NCI-H128 (cell line): Measurements from ENCODE around the gene FAAP100.
"Not testable (repeated sequence)": the region's sequence is repeated elsewhere in the genome, so short reads cannot be mapped to it uniquely, and the experiment has no call there.

Source experiments
- DNase-seq: peaks from one replicate; lab custom pipeline; 2025; ENCODE audit not compliant: unreplicated experiment; lab: John Stamatoyannopoulos, UW

The FAAP100 gene

GRCh38 chr17:81538651-81539570 lies 13.2 kb downstream of the FAAP100 start:
- no peak for DNase-seq

DNA sequence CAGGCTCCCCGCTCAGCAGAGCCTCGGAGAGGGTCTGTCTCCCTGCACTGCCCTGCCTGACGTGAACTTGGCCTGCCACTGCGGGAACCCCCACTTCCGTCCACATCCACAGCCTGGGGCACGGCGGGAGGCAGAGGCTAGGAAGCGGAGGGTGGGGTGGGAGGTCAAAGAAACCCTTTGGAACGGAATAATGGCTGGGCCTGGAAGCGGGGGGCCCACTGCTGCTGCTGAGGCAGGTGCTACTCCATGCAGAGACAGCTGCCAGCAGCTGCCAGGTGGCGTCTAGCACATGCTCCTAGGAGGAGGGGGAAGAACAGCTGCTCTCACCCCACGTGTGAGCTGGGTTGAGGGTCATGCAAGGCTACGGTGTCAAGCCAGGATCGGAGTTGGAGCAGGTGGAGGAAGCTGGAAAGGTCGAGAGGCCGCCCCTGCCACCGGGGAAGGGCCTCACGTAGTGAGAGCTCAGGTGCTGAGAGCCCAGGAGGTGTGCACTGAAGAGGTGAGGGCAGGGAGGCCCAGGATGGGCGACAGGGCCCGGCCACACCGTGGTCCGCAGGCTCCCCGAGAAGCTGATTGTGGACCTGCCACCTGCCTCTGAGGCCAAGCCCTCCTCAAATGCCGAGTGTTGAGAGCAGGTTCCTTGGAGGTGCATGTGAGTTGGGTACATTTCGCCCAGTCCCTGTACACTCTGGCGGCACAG lies 14.1 kb downstream of the FAAP100 start:
- peak; percentile 61 for DNase-seq

DNA sequence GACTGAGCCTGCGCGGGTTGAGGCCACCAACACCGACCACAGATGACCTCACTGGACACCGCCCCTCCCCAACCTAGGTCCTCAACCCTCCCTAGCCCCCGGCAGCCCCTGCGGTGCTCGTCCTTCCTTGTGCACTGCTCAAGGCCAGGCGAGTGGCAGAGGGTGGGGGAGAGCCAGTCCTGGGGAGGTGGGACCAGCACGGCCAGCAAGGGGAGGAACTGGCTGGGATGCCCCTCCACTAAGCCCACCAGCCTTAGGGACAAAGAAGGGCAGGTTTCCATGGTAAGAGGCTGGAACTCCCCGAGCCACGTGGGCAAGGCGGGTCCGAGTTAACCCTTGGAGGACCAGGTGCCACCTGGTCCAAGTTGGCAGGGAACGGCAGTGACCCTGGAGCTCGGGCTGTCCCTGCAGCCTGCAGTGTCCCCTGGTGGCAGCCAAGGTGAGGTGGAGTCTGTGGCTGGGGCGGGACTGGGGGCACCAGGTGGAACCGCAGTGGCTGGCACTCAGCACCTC lies 14.8 kb downstream of the FAAP100 start:
- DNase-seq = peak; percentile 51

DNA sequence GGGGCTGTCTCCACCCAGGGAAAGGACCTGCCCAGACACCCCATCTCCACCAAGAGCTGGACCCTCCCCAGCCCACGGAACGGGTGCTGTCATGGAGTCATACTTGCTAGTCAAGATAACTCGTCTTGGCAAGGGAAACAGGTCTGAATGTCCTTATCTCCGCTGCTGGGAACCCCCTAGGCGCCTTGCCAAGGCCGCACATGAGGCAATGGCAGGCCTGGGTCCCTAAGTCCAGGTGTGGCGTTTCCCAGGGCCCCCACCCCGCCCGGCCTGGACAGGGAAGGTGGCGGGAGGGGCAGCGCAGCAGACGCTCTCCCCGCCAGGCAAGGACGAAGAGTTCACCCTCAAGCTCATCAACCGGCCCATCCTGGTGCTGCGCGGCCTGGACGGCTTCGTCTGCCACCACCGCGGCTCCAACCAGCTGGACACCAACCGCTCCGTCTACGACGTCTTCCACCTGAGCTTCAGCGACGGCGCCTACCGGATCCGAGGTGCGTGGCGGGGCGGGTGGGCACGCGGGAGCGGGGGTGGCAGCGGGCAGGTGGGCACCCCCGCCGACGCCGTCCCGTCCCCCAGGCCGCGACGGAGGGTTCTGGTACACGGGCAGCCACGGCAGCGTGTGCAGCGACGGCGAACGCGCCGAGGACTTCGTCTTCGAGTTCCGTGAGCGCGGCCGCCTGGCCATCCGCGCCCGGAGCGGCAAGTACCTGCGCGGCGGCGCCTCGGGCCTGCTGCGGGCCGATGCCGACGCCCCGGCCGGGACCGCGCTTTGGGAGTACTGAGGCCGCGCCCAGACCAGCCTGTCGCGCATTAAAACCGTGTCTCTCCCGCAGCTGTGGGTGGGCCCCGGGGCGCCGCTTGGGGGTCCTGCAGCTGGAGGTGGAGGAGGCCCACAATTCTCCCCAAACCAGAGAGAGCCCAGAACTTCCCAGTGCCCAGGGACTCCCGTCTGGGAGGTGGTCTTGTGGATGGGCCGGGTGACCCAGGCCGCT lies 15.6 kb downstream of the FAAP100 start:
- DNase-seq = no peak

- DNase-seq = no peak
Observed at GRCh38 chr17:81535480-81536298, 16.5 kb downstream of the FAAP100 start.

DNA sequence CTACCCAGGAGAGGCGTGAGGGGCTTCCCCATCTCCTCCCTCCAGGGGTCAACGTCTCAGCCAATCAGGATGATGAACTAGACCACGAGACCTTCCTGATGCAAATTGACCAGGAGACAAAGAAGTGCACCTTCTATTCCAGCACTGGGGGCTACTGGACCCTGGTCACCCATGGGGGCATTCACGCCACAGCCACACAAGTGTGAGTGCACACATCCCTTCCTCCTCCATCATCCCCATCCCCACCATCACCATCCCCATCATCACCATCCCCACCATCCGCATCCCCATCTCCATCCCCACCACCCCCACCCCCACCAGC lies 17.2 kb downstream of the FAAP100 start:
- DNase-seq = no peak

DNA sequence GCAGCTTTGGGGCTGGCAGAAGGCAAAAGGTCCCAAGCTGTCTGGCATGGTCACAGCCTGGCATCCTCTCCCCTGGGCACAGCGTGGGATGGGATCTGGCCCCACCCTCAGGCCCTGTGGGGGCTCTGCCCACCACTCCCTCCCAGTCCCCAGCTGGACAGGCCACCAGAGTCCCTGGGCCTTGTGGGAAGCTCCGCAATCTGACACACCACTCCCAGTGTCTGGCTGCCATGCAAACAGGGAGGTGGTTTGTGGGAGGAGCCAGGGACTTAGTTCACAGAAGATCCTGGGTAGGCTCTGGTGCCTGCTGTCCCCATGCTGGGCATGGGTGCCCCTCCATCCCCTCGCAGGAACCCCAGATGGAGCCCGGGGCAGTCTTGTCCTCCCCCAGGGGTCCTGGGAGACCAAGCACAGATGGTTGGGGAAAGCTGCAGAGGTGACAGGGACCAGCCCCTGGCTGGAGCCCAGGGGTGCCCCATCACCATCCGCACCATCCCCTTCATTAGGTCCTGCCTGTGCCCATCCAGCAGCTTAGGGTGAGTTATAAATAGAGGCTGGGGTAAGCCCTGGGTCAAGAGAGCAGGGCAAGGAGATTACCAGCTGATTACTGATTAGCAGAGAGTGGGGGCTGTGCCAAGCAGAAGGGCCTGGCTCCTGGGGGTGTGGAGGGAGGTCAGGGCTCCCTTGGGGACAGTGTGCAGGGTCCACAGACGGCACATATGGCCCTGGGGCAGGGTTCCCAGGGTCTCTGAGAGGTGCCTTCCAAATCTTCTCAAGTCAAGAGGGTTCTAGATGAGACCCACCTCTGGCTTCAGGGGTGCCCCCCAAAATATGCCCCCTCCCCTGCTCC lies 17.8 kb downstream of the FAAP100 start:
- DNase-seq = no peak

DNA sequence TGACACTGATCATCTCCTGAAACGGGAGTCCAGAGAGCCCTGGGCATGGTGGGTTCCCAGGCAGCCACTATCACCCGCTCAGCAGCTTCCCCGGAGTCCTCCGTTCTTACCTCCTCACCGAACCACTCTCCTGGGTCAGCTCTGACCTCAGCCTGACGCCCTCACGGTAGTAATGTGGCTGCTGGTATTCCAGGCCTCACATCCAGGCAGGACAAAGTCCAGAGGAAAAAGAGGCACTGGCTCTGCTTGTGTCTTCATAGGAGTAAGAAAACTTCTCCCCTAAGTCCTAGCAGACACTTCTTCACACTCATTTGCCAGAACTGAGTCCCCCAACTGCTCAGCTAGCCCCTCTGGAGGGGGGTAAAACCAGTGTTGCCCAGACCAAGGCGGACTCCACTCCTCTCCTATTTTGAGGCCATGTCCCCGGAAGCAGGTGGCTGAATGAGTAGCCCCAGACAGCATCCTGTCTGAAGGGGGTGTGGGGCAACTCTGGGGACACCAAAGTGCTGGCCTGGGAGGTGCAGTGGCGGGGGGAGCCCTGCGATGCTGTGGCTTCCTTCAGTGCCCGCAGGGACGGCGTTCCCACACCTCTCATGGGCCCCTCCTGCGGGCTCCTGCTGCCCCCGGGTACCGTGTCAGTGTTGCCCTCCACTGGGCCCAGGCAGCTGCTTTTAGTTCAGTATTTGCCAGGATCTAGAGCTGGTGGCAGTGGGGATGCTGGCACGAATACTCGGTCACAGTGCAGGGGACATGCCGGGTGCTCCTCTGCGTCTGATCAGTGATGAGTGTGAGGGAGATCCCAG lies 18.6 kb downstream of the FAAP100 start:
- no peak for DNase-seq

GRCh38 chr17:81532490-81533287 lies 19.5 kb downstream of the FAAP100 start:
- no peak for DNase-seq

DNA sequence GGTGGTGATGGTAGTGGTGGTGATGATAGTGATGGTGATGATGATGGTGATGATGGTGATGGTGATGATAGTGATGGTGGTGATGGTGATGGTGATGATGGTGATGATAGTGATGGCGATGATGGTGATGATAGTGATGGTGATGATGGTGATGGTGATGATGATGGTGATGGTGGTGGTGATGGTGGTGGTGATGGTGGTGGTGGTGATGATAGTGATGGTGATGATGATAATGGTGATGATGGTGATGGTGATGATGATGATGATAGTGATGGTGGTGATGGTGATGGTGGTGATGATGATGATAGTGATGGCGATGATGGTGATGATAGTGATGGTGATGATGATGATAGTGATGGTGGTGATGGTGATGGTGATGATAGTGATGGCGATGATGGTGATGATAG lies 20.2 kb downstream of the FAAP100 start:
- DNase-seq = not testable (repeated sequence)

DNA sequence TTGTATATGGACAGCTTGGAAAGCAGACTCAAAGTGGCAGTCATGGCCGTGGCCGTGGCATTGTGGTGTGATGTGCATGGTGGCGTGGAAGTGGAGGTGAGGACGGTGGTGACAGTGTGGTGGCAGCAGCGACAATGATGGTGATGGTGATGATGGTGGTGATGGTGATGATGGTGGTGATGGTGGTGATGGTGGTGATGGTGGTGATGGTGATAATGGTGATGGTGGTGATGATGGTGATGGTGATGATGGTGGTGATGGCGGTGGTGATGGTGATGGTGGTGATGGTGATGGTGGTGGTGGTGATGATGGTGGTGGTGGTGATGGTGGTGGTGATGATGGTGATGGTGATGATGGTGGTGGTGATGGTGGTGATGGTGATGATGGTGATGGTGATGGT lies 21.1 kb downstream of the FAAP100 start:
- not testable (repeated sequence) for DNase-seq

- DNase-seq = no peak
Observed at GRCh38 chr17:81529437-81529803, 22.7 kb downstream of the FAAP100 start.

DNA sequence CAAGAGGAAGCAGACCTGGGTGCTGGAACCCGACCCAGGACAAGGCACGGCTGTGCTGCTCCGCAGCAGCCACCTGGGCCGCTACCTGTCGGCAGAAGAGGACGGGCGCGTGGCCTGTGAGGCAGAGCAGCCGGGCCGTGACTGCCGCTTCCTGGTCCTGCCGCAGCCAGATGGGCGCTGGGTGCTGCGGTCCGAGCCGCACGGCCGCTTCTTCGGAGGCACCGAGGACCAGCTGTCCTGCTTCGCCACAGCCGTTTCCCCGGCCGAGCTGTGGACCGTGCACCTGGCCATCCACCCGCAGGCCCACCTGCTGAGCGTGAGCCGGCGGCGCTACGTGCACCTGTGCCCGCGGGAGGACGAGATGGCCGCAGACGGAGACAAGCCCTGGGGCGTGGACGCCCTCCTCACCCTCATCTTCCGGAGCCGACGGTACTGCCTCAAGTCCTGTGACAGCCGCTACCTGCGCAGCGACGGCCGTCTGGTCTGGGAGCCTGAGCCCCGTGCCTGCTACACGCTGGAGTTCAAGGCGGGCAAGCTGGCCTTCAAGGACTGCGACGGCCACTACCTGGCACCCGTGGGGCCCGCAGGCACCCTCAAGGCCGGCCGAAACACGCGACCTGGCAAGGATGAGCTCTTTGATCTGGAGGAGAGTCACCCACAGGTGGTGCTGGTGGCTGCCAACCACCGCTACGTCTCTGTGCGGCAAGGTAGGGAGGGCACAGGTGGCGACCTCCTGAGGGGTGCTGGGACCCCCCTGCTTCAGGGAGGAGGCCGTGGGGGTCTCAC lies 23.3 kb downstream of the FAAP100 start:
- DNase-seq = no peak

- no peak for DNase-seq
Observed at GRCh38 chr17:81528384-81528650, 23.8 kb downstream of the FAAP100 start.

DNA sequence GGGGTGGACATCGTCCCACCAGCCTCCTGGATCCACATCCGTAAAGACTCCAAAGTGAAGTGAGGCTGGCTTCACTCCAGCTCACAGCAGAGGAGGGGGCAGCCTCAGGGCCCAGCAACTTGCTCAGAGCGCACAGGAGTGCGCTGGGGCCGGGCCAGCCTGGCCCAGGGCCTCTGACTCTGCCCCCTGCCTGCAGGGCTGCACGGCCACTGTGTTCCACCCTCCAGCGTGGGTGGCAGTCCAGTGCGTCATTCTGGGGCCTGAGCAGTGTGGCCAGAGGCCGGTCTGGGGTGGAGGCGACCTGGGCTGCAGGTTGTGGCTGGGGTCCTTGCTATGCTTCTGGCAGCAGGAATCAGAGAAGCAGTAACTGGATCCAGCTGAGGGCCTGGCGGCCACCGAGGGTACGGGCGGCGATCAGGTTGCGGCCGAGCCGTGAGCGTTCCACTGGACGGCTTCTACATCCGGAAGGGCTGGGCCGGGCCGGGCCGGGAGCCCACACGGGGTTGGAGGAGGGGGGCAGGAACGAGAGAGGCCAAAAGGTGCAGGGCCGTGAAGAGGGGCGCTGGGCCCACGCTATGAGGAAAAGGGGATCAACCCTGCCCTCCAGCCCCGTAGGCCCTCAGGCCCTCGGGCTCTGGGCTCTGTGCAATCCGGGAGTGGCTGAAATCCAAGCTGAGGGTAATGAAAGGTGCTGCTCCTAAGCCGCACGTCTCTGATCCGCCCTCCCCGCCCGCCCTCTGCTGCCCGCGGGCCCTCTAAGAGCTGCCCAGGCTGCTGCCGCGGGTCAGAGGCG lies 24.4 kb downstream of the FAAP100 start, which contains the start of gene FSCN2:
Gene FSCN2 (plus strand): TSS at position 787 of the 793 bp plus-strand sequence. CDS start 155 bp downstream, outside the sequence.
- no peak for DNase-seq
